HG03025 (cell line): ENCODE data around the gene SPRR2E.
"Not testable (repeated sequence)": the region's sequence is repeated elsewhere in the genome, so short reads cannot be mapped to it uniquely, and the experiment has no call there.

ENCODE experiments used
- ATAC-seq: cut with Tn5 transposase; IDR thresholded peaks from one replicate; pipeline ENCODE4 v1.9.1; 2021; ENCODE audit warnings: mild to moderate bottlenecking, moderate library complexity; ENCODE audit not compliant: unreplicated experiment, low FRiP score

The SPRR2E gene

DNA sequence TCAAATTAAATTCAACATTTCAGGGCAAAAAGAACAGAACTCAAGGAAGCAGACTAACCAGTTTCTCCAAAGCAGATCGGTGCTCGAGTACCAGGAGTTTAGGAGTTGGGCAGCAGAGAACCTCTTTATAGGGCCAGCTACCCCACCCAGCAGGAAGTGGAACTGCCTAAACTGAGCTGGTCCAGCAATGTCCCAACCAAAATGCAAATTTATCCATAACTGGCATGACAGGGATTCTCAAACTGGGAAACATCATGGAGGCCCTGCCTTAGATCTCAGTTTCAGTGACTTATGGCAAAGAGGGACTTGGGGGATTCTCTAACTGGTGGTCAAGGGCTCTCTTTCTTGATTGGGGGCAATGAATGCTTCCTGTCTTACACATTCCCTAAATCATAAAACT is 22.8 kb downstream of the SPRR2E start, which contains the start of gene SPRR2B:
Gene SPRR2B, minus strand, starts transcription at position 101 of the 400 bp plus-strand sequence. CDS start 772 bp downstream, outside the sequence.
- ATAC-seq = no peak

DNA sequence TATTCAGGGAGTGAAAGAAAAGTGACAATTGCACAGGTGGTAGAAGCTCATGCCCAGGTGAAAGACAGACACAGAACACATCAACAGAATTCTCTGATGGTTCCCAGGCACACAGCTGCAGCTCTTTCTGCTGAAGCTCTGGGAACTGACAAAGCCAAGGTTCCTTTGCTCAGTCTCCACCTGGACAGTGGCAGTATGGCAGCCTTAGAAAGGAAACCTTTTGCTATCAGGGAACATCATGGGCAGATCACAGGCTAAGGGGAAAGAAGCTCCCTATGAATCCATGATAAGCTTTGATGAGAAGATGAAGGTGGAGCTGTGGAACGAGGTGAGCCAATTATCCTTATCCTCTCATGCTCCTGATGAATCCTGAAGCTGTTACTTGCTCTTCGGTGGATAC is 24.1 kb downstream of the SPRR2E start:
- no peak for ATAC-seq

DNA sequence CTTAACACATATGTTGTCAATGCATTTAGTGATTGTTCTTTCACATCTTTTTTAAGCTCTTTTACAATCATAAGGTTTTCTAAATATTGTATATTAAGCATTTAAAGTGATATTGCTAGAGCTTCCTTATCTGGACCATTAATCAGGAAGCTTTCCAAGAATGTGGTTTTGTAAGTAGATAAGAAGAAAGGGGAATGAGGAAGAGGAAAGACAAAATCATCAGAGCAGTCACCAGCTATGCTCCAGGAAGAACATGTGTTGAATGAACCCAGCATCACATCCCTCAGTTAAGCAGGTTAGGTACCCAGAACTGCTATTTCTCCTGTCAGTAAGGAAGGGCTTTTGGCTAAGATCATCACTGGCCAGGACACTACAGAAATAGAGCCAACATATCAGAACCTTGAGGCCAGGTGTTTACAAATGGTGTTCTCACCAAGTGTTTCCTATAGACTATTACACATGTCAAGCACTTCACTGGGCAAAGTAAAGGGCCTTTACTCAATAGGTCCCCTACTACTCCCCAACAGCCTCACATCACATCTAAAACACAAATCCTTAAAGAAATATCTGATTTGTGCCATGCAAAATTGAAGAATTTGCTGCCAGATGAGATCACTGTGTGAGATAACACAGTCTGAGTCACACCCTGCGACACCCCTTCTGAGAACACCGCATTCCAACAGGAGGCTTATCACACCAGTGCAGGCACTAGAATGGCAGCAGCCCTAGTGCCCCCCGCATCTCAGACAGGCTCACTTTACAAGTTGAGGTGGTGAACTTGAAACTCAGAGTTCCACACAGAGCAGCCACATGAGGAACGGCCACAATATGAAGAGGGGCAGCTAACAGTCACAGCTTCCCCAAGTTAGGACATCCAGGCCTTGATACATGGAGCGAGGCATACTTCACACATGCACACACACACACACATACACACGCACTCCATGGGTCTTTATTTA is 35.2 kb downstream of the SPRR2E start:
- no peak for ATAC-seq

DNA sequence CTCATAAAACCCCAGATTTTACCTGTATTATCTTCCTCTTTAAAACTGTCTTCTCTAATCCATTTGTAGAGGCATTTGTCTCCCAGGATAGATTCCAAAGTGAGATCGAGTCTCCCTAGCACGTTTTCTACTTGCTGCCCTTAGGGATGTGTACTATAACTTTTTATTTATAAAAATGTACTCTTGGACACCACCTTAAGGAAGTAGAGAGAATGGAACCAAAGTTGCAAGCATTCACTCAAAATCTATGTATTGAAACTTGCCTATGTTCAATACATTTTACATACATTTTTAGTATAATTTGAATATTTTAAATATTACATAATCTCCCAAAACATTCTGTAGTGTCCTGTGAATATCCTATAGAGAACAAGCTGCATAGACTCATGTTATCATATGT is 36.2 kb downstream of the SPRR2E start:
- ATAC-seq = no peak

DNA sequence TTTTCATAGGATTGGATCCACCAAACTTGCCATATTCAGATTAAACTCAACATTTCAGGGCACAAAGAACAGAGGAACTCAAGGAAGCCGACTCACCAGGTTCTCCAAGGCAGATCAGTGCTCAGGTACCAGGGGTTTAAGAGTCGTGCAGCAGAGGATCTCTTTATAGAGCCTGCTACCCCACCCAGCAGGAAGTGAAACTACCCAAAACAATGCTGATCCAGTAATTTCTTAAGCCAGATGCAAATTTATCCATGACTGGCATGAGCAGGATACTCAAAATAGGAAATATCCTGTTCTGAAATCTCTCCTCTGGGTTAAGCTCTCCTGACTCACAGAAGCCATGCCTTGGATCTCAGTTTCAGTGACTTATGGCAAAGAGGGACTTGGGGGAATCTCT is 37.0 kb downstream of the SPRR2E start, which contains the start of gene SPRR2A:
Gene SPRR2A, minus strand, starts transcription at position 138 of the 400 bp plus-strand sequence. CDS start 777 bp downstream, outside the sequence.
- ATAC-seq = no peak

DNA sequence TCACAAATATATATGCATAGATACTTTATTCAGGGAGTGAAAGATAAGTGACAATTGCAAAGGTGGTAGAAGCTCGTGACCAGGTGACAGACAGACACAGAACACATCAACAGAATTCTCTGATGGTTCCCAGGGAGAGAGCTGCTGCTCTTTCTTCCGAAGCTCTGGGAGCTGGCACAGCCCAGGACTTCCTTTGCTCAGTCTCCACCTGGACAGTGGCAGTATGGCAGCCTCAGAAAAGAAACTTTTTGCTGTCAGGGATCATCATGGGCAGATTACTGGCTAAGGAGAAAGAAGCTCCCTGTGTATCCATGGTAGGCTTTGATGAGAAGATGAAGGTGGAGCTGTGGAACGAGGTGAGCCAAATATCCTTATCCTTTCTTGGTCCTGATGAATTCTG is 38.2 kb downstream of the SPRR2E start:
- not testable (repeated sequence) for ATAC-seq

DNA sequence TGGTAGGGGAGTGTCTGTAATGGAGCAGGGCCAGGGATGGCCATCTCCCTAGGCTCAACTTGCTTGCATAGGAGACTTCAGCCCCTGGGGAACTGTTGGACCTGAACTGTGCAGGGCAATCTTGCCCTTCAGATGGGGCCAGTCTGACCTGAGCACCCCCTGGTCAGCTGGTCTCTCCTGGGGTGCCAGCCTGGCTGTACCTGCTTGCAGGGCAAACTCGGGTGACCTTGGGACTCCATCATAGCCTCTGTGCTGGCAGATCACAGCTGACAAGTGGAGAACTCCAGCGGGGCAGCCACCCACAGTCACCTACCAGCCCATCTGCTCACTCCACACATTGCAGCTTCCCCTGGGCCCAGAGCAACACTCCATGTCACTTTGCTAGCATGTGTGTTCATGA is 45.1 kb downstream of the SPRR2E start:
- no peak for ATAC-seq
